Natural killer cell (primary cell): ENCODE results near the gene SNX13. TPM values are rescaled to one million over a fixed set of nuclear protein-coding genes. Genes with fewer than 3 reads are reported as not detected.

Source experiments
- ATAC-seq, 3 donors: fragments of 150-1000 bp in 2 of 3; fragments of 200-7000 bp in 1 of 3; cut with Tn5 transposase; 1 replicate in 1 of 3; 2 replicates in 2 of 3; pipeline ENCODE4 v1.10.0; 2021; ENCODE audit warnings: mild to moderate bottlenecking in 2 of 3, moderate library complexity in 2 of 3
- DNase-seq, 2 donors: peaks; one replicate each; pipeline versions ENCODE4 v3.0.0 to v3.0.0-alpha.2; 2013 to 2021; ENCODE audit warnings: mixed read lengths in 1 of 2
- H3K27ac ChIP-seq: one replicate; pipeline ENCODE4 v1.5.1; 2013; ENCODE audit warnings: mild to moderate bottlenecking, low read length
- H3K27me3 ChIP-seq: one replicate; pipeline ENCODE4 v1.6.1; 2013; ENCODE audit warnings: low read length; ENCODE audit not compliant: control insufficient read depth, insufficient read depth
- H3K36me3 ChIP-seq: one replicate; pipeline ENCODE4 v1.6.1; 2013; ENCODE audit warnings: low read length; ENCODE audit not compliant: control insufficient read depth, insufficient read depth
- H3K4me1 ChIP-seq: one replicate; pipeline ENCODE4 v1.6.1; 2013; ENCODE audit warnings: low read length; ENCODE audit not compliant: control insufficient read depth, insufficient read depth
- H3K4me3 ChIP-seq: one replicate; pipeline ENCODE4 v1.5.1; 2013; ENCODE audit warnings: low read length
- H3K9me3 ChIP-seq: one replicate; pipeline ENCODE4 v1.6.1; 2013; ENCODE audit warnings: low read length; ENCODE audit not compliant: control insufficient read depth, insufficient read depth
- H3K27ac Mint-ChIP-seq, 2 donors: one replicate each; pipeline ENCODE4 v1.8.0; 2022; ENCODE audit warnings: mild to moderate bottlenecking in 2 of 2, mixed read lengths in 2 of 2, moderate library complexity in 1 of 2
- H3K27me3 Mint-ChIP-seq, 2 donors: one replicate each; pipeline ENCODE4 v1.8.0; 2022; ENCODE audit warnings: low read depth in 2 of 2, mixed read lengths in 2 of 2
- H3K36me3 Mint-ChIP-seq: one replicate; pipeline ENCODE4 v1.8.0; 2022; ENCODE audit warnings: mixed read lengths
- H3K4me1 Mint-ChIP-seq, 2 donors: one replicate each; pipeline ENCODE4 v1.8.0; 2022; ENCODE audit warnings: mixed read lengths in 2 of 2
- H3K4me3 Mint-ChIP-seq: one replicate; pipeline ENCODE4 v1.8.0; 2022; ENCODE audit warnings: mild to moderate bottlenecking, moderate library complexity, mixed read lengths
- H3K9me3 Mint-ChIP-seq, 2 donors: one replicate each; pipeline ENCODE4 v1.8.0; 2022; ENCODE audit warnings: mixed read lengths in 2 of 2
- CTCF ChIP-seq: fragments of 200-600 bp; IDR thresholded peaks from one replicate; pipeline ENCODE4 v1.8.0; 2022; ENCODE audit warnings: antibody characterized with exemption
- WGBS: methylation state at CpG from one replicate; pipeline ENCODE4 v1.1.7; 2013; ENCODE audit warnings: missing lambda C conversion rate; ENCODE audit not compliant: insufficient coverage; 5-methylcytosine and 5-hydroxymethylcytosine counted together
- intact Hi-C: fragments of 100-400 bp; cut with micrococcal nuclease; formaldehyde crosslinking; loops from one replicate; pipeline ENCODE4 v1.14.2; 2022
- total RNA-seq, 4 donors: library from RNA; stranded (reverse); fragments of 120-200 nt in 1 of 4; gene quantifications; one replicate each; pipeline versions ENCODE4 v1.2.3 to v1.2.4, GENCODE V29; 2013 to 2022

SNX13 gene
- total RNA-seq, 3 donors from 2014 or later (not counting 1 experiment from before 2014, with no cell fraction given), result 34.8 to 38.5 (median 37.4) TPM

- no peaks in the 10 kb centered on the region for H3K9me3 ChIP-seq
- Mint-ChIP-seq H3K4me1 (peaks cover 7 to 11% of the 10 kb centered on the region in 2 donors), H3K27ac (peak overlapping the region in 1 of 2 donors; percentile 8), H3K9me3 (no peaks in the 10 kb centered on the region), H3K36me3 (peaks cover 22% of the 10 kb centered on the region), H3K4me3 (no peak overlapping the region), H3K27me3 (no peaks in the 10 kb centered on the region)
- peaks cover 23% of the 10 kb centered on the region for H3K36me3 ChIP-seq
- TF ChIP-seq CTCF, result no peak
- H3K4me3 ChIP-seq, result no peak overlapping the region
- 100% methylated on average over 3 of the region's 3 CpGs for WGBS
- no peak overlapping the region for H3K27ac ChIP-seq
- H3K4me1 ChIP-seq, result no peaks in the 10 kb centered on the region
- no peak for ATAC-seq
- intact Hi-C loops, result no loop called here
- no peak for DNase-seq
- H3K27me3 ChIP-seq, result no peaks in the 10 kb centered on the region
These were observed 90.8 kb downstream of the SNX13 start for GRCh38 chr7:17849504-17849903.

GRCh38 chr7:17848516-17848915 is 91.8 kb downstream of the SNX13 start:
- peaks cover 22% of the 10 kb centered on the region for H3K36me3 Mint-ChIP-seq
- Histone ChIP-seq H3K27me3 (no peaks in the 10 kb centered on the region), H3K9me3 (no peaks in the 10 kb centered on the region), H3K4me3 (no peak overlapping the region), H3K4me1 (no peaks in the 10 kb centered on the region), H3K36me3 (peaks cover 23% of the 10 kb centered on the region), H3K27ac (no peak overlapping the region)
- H3K27me3 Mint-ChIP-seq, result no peaks in the 10 kb centered on the region
- intact Hi-C loops, result no loop called here
- peaks cover 11 to 16% of the 10 kb centered on the region in 2 donors for H3K4me1 Mint-ChIP-seq
- over 99% methylated on average over 10 of the region's 10 CpGs for WGBS
- no peak overlapping the region for H3K27ac Mint-ChIP-seq
- no peak for TF ChIP-seq CTCF
- no peaks in the 10 kb centered on the region for H3K9me3 Mint-ChIP-seq
- ATAC-seq (no peak), DNase-seq (no peak)
- no peak overlapping the region for H3K4me3 Mint-ChIP-seq

GRCh38 chr7:17846935-17847334 is 93.4 kb downstream of the SNX13 start:
- no peak for DNase-seq
- no peak for TF ChIP-seq CTCF
- WGBS, result 80% methylated on average over 1 of the region's 5 CpGs
- Histone ChIP-seq H3K36me3 (peaks cover 28% of the 10 kb centered on the region), H3K4me1 (no peaks in the 10 kb centered on the region), H3K4me3 (no peak overlapping the region), H3K9me3 (no peaks in the 10 kb centered on the region), H3K27ac (no peak overlapping the region), H3K27me3 (no peaks in the 10 kb centered on the region)
- intact Hi-C loops, result no loop called here
- Mint-ChIP-seq H3K36me3 (peaks cover 12% of the 10 kb centered on the region), H3K4me1 (peaks cover 15% of the 10 kb centered on the region in 2 donors), H3K27ac (no peak overlapping the region), H3K27me3 (no peaks in the 10 kb centered on the region), H3K4me3 (no peak overlapping the region), H3K9me3 (no peaks in the 10 kb centered on the region)
- no peak for ATAC-seq

GRCh38 chr7:17845197-17845547 is 95.1 kb downstream of the SNX13 start:
- Mint-ChIP-seq H3K27me3 (no peaks in the 10 kb centered on the region), H3K4me3 (no peak overlapping the region), H3K36me3 (peaks cover 10% of the 10 kb centered on the region), H3K27ac (peak overlapping the region in 1 of 2 donors; percentile 25), H3K9me3 (peaks cover 0 to 4% of the 10 kb centered on the region in 2 donors), H3K4me1 (peaks cover 15 to 21% of the 10 kb centered on the region in 2 donors)
- Histone ChIP-seq H3K4me3 (no peak overlapping the region), H3K36me3 (peaks cover 27% of the 10 kb centered on the region), H3K4me1 (no peaks in the 10 kb centered on the region), H3K9me3 (no peaks in the 10 kb centered on the region), H3K27ac (no peak overlapping the region), H3K27me3 (no peaks in the 10 kb centered on the region)
- no peak for DNase-seq
- intact Hi-C loops, result no loop called here
- TF ChIP-seq CTCF, result no peak
- WGBS, result 84% methylated on average over 3 of the region's 4 CpGs
- no peak for ATAC-seq
